ENCODE results near the gene MRPS26. TPM values are rescaled to one million over a fixed set of nuclear protein-coding genes. Genes with fewer than 3 reads are reported as not detected.
"Not testable (repeated sequence)": the region's sequence is repeated elsewhere in the genome, so short reads cannot be mapped to it uniquely, and the experiment has no call there.

MRPS26 gene
- total RNA-seq, 4 donors from 2014 or later, result 13.2 to 157 (median 35.8) TPM

DNA sequence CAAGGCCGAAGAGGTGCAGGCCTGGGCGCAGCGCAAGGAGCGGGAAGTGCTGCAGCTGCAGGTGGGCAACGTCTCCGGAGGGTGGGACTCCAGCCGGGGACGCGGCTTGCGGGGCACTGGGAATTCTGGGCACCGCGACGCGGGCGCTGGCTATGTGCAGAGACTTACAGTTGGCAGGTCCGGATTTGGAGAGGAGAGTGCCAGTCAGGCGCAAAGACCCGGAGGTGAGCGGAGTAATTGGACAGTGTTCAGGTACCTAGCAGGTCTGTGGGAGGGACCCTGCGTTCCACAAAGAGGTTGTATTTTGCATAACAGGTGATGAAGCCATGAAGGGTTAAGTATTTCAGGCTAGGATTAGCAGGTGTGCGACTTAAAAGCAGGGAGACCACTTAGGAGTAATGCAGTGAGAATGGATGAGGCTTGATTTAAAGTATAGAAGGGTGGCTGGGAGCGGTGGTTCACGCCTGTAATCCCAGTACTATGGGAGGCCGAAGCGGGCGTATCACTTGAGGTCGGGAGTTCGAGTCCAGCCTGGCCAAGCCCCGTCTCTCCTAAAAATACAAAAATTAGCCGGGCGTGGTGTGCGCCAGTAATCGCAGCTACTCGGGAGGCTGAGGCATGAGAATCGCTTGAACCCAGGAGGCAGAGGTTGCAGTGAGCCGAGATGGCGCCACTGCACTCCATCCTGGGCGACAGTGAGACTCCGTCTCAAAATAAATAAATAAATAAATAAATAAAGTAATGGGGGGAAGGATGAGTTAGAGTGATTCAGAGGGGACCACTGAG lies 1.0 kb downstream of the MRPS26 start:
- Histone ChIP-seq H3K4me3 (peak overlapping the region; percentile 76 to 80), H3K4me1 (peaks cover 0 to 8% of the 10 kb centered on the region in 2 donors), H3K9me3 (no peaks in the 10 kb centered on the region), H3K27me3 (no peaks in the 10 kb centered on the region), H3K36me3 (no peaks in the 10 kb centered on the region), H3K27ac (peak overlapping the region; percentile 92 to 95)
- intact Hi-C loops (cut with DNase I; ENCODE audit: low total_unique reads), result no loop called here
- no peak for DNase-seq
- TF ChIP-seq POLR2A (IDR thresholded peaks at IDR 0.05), result no peak
- TF ChIP-seq, protein P1, sequence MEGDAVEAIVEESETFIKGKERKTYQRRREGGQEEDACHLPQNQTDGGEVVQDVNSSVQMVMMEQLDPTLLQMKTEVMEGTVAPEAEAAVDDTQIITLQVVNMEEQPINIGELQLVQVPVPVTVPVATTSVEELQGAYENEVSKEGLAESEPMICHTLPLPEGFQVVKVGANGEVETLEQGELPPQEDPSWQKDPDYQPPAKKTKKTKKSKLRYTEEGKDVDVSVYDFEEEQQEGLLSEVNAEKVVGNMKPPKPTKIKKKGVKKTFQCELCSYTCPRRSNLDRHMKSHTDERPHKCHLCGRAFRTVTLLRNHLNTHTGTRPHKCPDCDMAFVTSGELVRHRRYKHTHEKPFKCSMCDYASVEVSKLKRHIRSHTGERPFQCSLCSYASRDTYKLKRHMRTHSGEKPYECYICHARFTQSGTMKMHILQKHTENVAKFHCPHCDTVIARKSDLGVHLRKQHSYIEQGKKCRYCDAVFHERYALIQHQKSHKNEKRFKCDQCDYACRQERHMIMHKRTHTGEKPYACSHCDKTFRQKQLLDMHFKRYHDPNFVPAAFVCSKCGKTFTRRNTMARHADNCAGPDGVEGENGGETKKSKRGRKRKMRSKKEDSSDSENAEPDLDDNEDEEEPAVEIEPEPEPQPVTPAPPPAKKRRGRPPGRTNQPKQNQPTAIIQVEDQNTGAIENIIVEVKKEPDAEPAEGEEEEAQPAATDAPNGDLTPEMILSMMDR (IDR thresholded peaks at IDR 0.05), result no peak

DNA sequence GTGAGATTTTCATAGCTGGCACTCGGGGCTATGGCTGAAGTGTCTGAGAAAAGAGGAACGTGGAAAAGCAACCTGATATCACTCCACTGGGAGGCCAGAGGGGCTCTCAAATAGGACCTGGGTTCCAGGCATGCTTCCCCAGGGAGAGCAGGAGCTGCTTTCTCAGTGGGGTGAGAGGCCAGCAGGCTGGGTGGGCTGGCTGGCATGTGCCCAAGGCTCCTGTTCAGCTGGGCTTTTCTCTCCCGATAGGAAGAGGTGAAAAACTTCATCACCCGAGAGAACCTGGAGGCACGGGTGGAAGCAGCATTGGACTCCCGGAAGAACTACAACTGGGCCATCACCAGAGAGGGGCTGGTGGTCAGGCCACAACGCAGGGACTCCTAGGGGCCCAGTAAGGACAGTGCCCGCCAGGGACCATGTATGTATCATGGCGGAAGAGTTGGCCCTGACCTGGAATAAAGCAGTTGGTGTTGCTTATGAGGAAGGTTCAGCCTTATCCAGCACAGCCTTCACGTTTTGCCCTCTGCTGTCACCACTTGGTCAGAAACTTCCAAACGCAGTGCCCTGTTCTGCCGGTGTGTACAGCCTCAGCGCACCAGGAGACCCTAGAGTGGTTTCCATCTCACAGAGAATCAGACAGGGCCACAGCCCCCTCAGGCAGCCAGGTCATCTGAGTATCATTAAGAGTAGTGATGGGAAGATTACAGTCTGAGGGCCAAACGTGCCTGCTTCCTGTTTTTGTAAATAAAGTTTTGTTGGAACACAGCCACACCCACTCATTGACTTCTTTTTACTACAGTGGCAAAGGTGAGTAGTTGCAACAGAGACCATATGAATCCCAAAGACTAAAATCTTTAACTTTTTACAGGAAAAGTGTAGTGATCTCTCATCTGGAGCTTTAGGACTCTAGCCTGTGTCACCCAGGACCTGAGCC lies 1.9 kb downstream of the MRPS26 start:
- Histone ChIP-seq H3K27ac (no peak overlapping the region), H3K27me3 (no peaks in the 10 kb centered on the region), H3K9me3 (no peaks in the 10 kb centered on the region), H3K36me3 (no peaks in the 10 kb centered on the region), H3K4me3 (no peak overlapping the region), H3K4me1 (peaks cover 0 to 8% of the 10 kb centered on the region in 2 donors)
- intact Hi-C loops (cut with DNase I; ENCODE audit: low total_unique reads), result no loop called here
- no peak for DNase-seq
- no peak for TF ChIP-seq POLR2A (IDR thresholded peaks at IDR 0.05)

DNA sequence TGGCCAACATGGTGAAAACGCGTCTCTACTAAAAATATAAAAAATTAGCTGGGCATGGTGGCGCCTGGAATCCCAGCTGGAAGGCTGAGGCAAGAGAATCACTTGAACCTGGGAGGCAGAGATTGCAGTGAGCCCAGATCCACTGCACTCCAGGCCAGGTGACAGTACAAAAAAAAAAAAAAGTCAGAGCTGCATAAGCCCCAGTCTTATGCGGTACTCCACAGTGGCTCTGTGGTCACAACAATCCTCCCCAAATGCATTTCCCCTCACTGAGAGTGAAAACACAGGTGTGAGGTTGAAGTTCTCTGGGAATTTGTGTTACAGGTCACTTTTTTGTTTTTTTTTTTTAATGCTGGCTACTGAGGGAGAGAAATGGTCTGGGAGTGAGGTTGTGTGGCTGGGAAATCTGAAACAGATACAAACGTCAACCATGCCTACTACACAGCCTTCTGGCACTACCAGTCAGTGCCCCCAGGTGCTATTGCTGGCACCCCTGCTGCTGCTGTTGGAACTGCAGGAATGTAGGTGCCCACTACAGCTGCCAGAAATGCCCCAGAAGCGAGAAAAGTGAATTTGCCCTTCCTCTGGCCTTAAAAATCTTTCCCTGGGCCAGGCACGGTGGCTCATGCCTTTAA lies 5.7 kb downstream of the MRPS26 start:
- intact Hi-C loops (cut with DNase I; ENCODE audit: low total_unique reads), result no loop called here
- no peak overlapping the region for H3K4me3 ChIP-seq
- no peak for DNase-seq
- no peak for TF ChIP-seq POLR2A (IDR thresholded peaks at IDR 0.05)
- TF ChIP-seq, protein P1 (IDR thresholded peaks at IDR 0.05), result no peak
- no peaks in the 10 kb centered on the region for H3K36me3 ChIP-seq
- H3K27me3 ChIP-seq, result no peaks in the 10 kb centered on the region
- peaks cover 0 to 8% of the 10 kb centered on the region in 2 donors for H3K4me1 ChIP-seq
- no peaks in the 10 kb centered on the region for H3K9me3 ChIP-seq
- H3K27ac ChIP-seq, result no peak overlapping the region

DNA sequence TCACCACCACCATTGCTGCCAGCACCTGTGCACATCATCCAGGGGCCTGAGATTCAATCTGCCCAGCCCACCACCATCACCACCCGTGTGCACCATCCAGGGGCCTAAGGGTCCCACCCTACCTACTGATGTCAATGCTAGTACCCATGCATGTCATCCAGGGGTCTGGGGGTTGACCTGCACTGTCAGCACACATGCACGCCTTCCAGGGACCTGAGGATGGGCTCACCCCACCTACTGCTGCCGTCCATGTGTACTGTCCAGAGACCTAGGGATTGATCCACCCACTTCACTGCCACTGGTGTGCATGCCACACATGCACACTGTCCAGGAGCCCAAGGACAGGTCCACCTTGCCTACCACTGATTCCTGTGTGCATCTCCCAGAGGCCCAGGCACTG lies 13.6 kb downstream of the MRPS26 start:
- Histone ChIP-seq H3K36me3 (no peaks in the 10 kb centered on the region), H3K4me1 (no peaks in the 10 kb centered on the region), H3K27me3 (no peaks in the 10 kb centered on the region), H3K9me3 (no peaks in the 10 kb centered on the region), H3K27ac (no peak overlapping the region), H3K4me3 (no peak overlapping the region)
- no peak for DNase-seq
- intact Hi-C loops (cut with DNase I; ENCODE audit: low total_unique reads), result no loop called here
- TF ChIP-seq, protein P1 (IDR thresholded peaks at IDR 0.05), result no peak
- TF ChIP-seq POLR2A (IDR thresholded peaks at IDR 0.05), result no peak

DNA sequence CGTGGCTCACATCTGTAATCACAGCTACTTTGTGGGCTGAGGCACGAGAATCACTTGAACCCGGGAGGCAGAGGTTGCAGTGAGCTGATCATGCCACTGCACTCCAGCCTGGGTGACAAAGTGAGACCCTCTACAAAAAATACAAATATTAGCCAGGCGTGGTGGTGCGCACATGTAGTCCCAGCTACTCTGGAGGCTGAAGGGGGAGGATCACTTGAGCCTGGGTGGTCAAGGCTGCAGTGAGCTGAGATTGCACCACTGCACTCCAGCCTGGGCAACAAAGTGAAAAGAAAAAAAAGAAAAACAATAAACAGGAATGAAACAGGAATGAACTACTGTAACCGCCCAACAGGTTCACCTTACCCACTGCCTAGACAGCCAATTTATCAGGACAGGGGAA lies 18.3 kb downstream of the MRPS26 start:
- H3K9me3 ChIP-seq; H3K36me3 ChIP-seq; H3K27me3 ChIP-seq; H3K27ac ChIP-seq; H3K4me1 ChIP-seq; DNase-seq; H3K4me3 ChIP-seq; intact Hi-C loops (cut with DNase I; ENCODE audit: low total_unique reads): not testable (repeated sequence)
